Body of pancreas (tissue), 4 donors: Measurements from ENCODE around the gene EPB41. TPM values are rescaled to one million over a fixed set of nuclear protein-coding genes. Genes with fewer than 3 reads are reported as not detected.
"Not testable (repeated sequence)": the region's sequence is repeated elsewhere in the genome, so short reads cannot be mapped to it uniquely, and the experiment has no call there.

ENCODE experiments used
- ATAC-seq: fragments of 150-250 bp; one replicate; pipeline ENCODE4 v1.9.1; 2016
- DNase-seq, 4 donors: peaks; one replicate each; pipeline ENCODE4 v3.0.0-alpha.2; 2019
- H3K27ac ChIP-seq, 4 donors: fragments of 200-600 bp; sonication (generic); 1 replicate in 3 of 4; 2 replicates in 1 of 4; pipeline versions ENCODE4 v1.5.1 to v1.6.1; 2016 to 2019; ENCODE audit warnings: mild to moderate bottlenecking in 1 of 4, mixed read lengths in 1 of 4, moderate library complexity in 1 of 4
- H3K27me3 ChIP-seq, 2 donors: fragments of 200-600 bp; sonication (generic); one replicate each; pipeline ENCODE4 v1.6.0; 2016; ENCODE audit warnings: mild to moderate bottlenecking in 1 of 2
- H3K36me3 ChIP-seq, 2 donors: fragments of 200-600 bp; sonication (generic); replicated peaks in 1 of 2; 2 replicates each; pipeline ENCODE4 v1.5.1; 2016; ENCODE audit warnings: low read depth in 2 of 2; ENCODE audit not compliant: insufficient read depth in 1 of 2
- H3K4me1 ChIP-seq: fragments of 200-600 bp; sonication (generic); one replicate; pipeline ENCODE4 v1.6.0; 2016
- H3K4me3 ChIP-seq, 2 donors: fragments of 200-600 bp; sonication (generic); 1 replicate in 1 of 2; 2 replicates in 1 of 2; pipeline ENCODE4 v1.5.1; 2016 to 2019
- H3K9me3 ChIP-seq, 3 donors: fragments of 200-600 bp; sonication (generic); 1 replicate in 2 of 3; 2 replicates in 1 of 3; pipeline ENCODE4 v1.5.1; 2016
- POLR2A ChIP-seq, 3 donors: fragments of 450-650 bp; IDR thresholded peaks; one replicate each; pipeline ENCODE4 v1.6.1; 2016; ENCODE audit warnings: antibody characterized with exemption in 3 of 3, mild to moderate bottlenecking in 2 of 3
- WGBS, 2 donors: methylation state at CpG; one replicate each; pipeline ENCODE4 v1.1.5; 2017; 5-methylcytosine and 5-hydroxymethylcytosine counted together
- intact Hi-C: fragments of 100-400 bp; cut with DNase I; formaldehyde crosslinking; loops from one replicate; pipeline ENCODE4 v1.15.1; 2023
- total RNA-seq, 2 donors: library from RNA; depleted of rRNA; stranded (reverse); fragments of >200 nt; gene quantifications; one replicate each; pipeline ENCODE4 v1.1.0, GENCODE V29; 2016
- TF ChIP-seq, protein P1 (sequence below), 7 experiments: fragments of 450-650 bp in 4 of 7; fragments of 200-600 bp in 3 of 7; sonication (generic) in 3 of 7; IDR thresholded peaks; one replicate each; pipeline ENCODE4 v1.5.1; 2016 to 2019; ENCODE audit warnings: antibody characterized with exemption in 7 of 7

Gene EPB41
- total RNA-seq, 2 donors from 2014 or later = 45.8 to 54.7 TPM

DNA sequence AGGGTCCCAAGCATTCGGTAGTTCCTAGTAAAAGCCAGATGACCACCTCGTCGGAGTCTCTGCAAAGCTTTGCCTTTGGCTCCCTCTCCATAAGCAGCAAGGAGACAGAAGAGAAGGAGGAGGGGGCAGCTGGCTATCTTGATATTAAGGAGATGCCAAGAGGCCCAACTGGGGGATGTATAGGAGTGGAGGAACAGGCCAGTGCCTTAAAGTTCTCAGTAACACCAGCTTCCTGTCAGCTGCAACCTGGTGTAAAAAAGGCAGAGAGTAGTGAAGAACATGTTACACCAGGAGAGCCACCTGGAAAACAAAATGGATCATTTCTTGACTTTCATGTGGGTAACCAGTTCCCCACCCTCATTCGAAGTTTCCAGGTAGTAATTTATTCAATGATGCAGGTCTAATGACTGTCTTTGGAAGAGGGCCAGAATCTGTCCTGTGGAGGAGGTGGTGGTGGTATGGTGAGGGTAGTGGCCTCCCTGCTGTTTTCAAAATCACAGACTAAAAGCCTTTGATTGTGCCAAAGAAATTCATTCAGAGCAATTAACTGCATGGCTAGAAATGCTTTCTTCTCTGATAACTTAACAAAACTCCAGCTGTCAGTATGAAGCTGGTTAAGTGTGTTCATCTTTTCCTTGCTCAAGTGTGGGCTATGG lies 182.0 kb downstream of the EPB41 start:
- ATAC-seq (no peak), DNase-seq (no peak)
- Histone ChIP-seq H3K4me3 (no peak overlapping the region), H3K36me3 (no peaks in the 10 kb centered on the region), H3K27ac (no peak overlapping the region), H3K9me3 (no peaks in the 10 kb centered on the region), H3K4me1 (no peaks in the 10 kb centered on the region), H3K27me3 (no peaks in the 10 kb centered on the region)
- TF ChIP-seq, protein P1, sequence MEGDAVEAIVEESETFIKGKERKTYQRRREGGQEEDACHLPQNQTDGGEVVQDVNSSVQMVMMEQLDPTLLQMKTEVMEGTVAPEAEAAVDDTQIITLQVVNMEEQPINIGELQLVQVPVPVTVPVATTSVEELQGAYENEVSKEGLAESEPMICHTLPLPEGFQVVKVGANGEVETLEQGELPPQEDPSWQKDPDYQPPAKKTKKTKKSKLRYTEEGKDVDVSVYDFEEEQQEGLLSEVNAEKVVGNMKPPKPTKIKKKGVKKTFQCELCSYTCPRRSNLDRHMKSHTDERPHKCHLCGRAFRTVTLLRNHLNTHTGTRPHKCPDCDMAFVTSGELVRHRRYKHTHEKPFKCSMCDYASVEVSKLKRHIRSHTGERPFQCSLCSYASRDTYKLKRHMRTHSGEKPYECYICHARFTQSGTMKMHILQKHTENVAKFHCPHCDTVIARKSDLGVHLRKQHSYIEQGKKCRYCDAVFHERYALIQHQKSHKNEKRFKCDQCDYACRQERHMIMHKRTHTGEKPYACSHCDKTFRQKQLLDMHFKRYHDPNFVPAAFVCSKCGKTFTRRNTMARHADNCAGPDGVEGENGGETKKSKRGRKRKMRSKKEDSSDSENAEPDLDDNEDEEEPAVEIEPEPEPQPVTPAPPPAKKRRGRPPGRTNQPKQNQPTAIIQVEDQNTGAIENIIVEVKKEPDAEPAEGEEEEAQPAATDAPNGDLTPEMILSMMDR (IDR thresholded peaks at IDR 0.05) = no peak
- no peak for TF ChIP-seq POLR2A (IDR thresholded peaks at IDR 0.05)
- intact Hi-C loops = no loop called here
- WGBS, 2 donors = 70 to 78% methylated on average over 4 of the region's 4 CpGs

DNA sequence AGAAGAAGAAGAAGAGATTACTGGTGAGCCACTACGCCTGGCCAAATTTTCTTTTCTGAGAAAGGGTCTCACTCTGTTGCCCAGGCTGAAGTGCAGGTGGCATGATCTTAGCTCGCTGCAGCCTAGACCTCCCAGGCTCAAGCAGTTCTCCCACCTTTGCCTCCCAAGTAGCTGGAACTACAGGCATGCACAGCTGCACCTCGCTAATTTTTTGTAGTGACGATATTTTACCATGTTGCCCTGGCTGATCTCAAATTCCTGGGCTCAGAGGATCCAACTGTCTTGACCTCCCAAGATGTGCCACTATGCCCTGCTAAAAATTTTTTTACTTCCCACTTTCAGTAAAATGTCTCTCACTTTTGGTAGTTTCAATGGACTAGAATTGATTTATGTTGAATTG lies 184.9 kb downstream of the EPB41 start:
- peaks cover 0 to 3% of the 10 kb centered on the region in 2 donors for H3K36me3 ChIP-seq

GRCh38 chr1:29100487-29100886 lies 186.1 kb downstream of the EPB41 start:
- intact Hi-C loops = no loop called here
- H3K4me1 ChIP-seq = no peaks in the 10 kb centered on the region
- ATAC-seq = no peak
- WGBS, 2 donors = 84 to 100% methylated on average over 1 of the region's 1 CpG
- peaks cover 0 to 3% of the 10 kb centered on the region in 2 donors for H3K36me3 ChIP-seq
- DNase-seq = no peak
- H3K27ac ChIP-seq = no peak overlapping the region
- TF ChIP-seq POLR2A (IDR thresholded peaks at IDR 0.05) = no peak
- TF ChIP-seq, protein P1 (IDR thresholded peaks at IDR 0.05) = no peak
- no peak overlapping the region for H3K4me3 ChIP-seq
- H3K9me3 ChIP-seq = no peaks in the 10 kb centered on the region
- H3K27me3 ChIP-seq = no peaks in the 10 kb centered on the region

More for the DNA sequence above, 184.9 kb downstream of the EPB41 start:
- WGBS, 2 donors = 75 to 79% methylated on average over 4 of the region's 4 CpGs
- DNase-seq (no peak), ATAC-seq (no peak)
- H3K27ac ChIP-seq = no peak overlapping the region
- TF ChIP-seq, protein P1 (IDR thresholded peaks at IDR 0.05) = no peak
- no peak for TF ChIP-seq POLR2A (IDR thresholded peaks at IDR 0.05)
- no peak overlapping the region for H3K4me3 ChIP-seq
- H3K27me3 ChIP-seq = no peaks in the 10 kb centered on the region
- intact Hi-C loops = no loop called here
- H3K9me3 ChIP-seq = no peaks in the 10 kb centered on the region
- no peaks in the 10 kb centered on the region for H3K4me1 ChIP-seq

DNA sequence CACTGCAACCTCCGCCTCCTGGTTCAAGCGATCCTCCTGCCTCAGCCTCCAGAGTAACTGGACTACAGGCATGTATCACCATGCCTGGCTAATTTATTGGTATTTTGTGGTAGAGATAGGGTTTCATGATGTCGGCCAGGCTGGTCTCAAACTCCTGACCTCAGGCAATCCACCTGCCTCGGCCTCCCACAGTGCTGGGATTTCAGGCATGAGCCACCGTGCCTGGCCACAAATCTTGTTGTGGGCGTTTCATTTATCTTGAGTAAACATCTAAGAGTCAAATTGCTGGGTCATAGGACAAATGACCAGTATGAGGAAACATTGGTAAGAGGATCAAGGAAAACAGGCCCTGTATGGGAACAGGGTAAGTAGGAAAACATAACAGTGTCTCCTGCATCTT lies 191.5 kb downstream of the EPB41 start:
- H3K27me3 ChIP-seq = no peaks in the 10 kb centered on the region
- DNase-seq (no peak), ATAC-seq (no peak)
- TF ChIP-seq POLR2A (IDR thresholded peaks at IDR 0.05) = no peak
- TF ChIP-seq, protein P1 (IDR thresholded peaks at IDR 0.05) = no peak
- H3K36me3 ChIP-seq = peaks cover 0 to 3% of the 10 kb centered on the region in 2 donors
- no peaks in the 10 kb centered on the region for H3K9me3 ChIP-seq
- WGBS, 2 donors = 70 to 71% methylated on average over 6 of the region's 6 CpGs
- no peak overlapping the region for H3K4me3 ChIP-seq
- no peak overlapping the region for H3K27ac ChIP-seq
- intact Hi-C loops = no loop called here
- H3K4me1 ChIP-seq = no peaks in the 10 kb centered on the region

- not testable (repeated sequence) for ATAC-seq
These were observed 193.7 kb downstream of the EPB41 start for GRCh38 chr1:29108041-29108440.

More at GRCh38 chr1:29108041-29108440, 193.7 kb downstream of the EPB41 start:
- DNase-seq, H3K4me1 ChIP-seq, H3K9me3 ChIP-seq, H3K36me3 ChIP-seq, H3K4me3 ChIP-seq, H3K27me3 ChIP-seq, H3K27ac ChIP-seq, intact Hi-C loops: not testable (repeated sequence)
- 93 to 96% methylated on average over 6 of the region's 6 CpGs for WGBS, 2 donors
